ENCODE measurements around the gene SKAP1.

GRCh38 chr17:48373883-48374282 lies 56.1 kb downstream of the SKAP1 start:
- TF ChIP-seq CTCF (IDR thresholded peaks at IDR 0.05) = no peak
- no peak for TF ChIP-seq POLR2A (IDR thresholded peaks at IDR 0.05)

Measured in heart left ventricle (tissue), 13 donors.